Thoracic aorta (tissue), 2 donors: ENCODE results near the gene NAPG. TPM values are rescaled to one million over a fixed set of nuclear protein-coding genes. Genes with fewer than 3 reads are reported as not detected.

Experiments used
- ATAC-seq: fragments of 150-250 bp; one replicate; pipeline ENCODE4 v1.8.0; 2017; ENCODE audit warnings: low read depth; ENCODE audit not compliant: insufficient number of reproducible peaks, low FRiP score
- DNase-seq: peaks from one replicate; pipeline ENCODE4 v3.0.0-alpha.2; 2020; ENCODE audit warnings: low spot score
- H3K27ac ChIP-seq, 2 donors: fragments of 200-600 bp; sonication (generic); 1 replicate in 1 of 2; 2 replicates in 1 of 2; pipeline ENCODE4 v1.5.1; 2016; ENCODE audit warnings: mild to moderate bottlenecking in 2 of 2, moderate library complexity in 2 of 2
- H3K27me3 ChIP-seq: fragments of 200-600 bp; sonication (generic); replicated peaks from 2 replicates; pipeline ENCODE4 v1.6.0; 2016; ENCODE audit warnings: mild to moderate bottlenecking; ENCODE audit not compliant: insufficient read depth
- H3K36me3 ChIP-seq: fragments of 200-600 bp; sonication (generic); one replicate; pipeline ENCODE4 v1.5.1; 2016
- H3K4me1 ChIP-seq, 2 donors: fragments of 200-600 bp; sonication (generic); 1 replicate in 1 of 2; 2 replicates in 1 of 2; pipeline versions ENCODE4 v1.5.1 to v1.6.0; 2016; ENCODE audit warnings: low read depth in 2 of 2, mild to moderate bottlenecking in 1 of 2; ENCODE audit not compliant: control insufficient read depth in 1 of 2
- H3K4me3 ChIP-seq: fragments of 200-600 bp; sonication (generic); 2 replicates; pipeline ENCODE4 v1.5.1; 2016; ENCODE audit warnings: mild to moderate bottlenecking
- H3K9me3 ChIP-seq: fragments of 200-600 bp; sonication (generic); 2 replicates; pipeline ENCODE4 v1.5.1; 2016
- total RNA-seq, 2 donors: library from RNA; depleted of rRNA; stranded (reverse); fragments of >200 nt; gene quantifications; one replicate each; pipeline versions ENCODE4 v1.1.0 to v1.2.3, GENCODE V29; 2016
- TF ChIP-seq, protein P1 (sequence below): fragments of 200-600 bp; sonication (generic); IDR thresholded peaks from one replicate; pipeline ENCODE4 v1.5.1; 2019; ENCODE audit warnings: antibody characterized with exemption

Gene NAPG
- total RNA-seq, 2 donors from 2014 or later: 30.1 to 47.8 TPM

DNA sequence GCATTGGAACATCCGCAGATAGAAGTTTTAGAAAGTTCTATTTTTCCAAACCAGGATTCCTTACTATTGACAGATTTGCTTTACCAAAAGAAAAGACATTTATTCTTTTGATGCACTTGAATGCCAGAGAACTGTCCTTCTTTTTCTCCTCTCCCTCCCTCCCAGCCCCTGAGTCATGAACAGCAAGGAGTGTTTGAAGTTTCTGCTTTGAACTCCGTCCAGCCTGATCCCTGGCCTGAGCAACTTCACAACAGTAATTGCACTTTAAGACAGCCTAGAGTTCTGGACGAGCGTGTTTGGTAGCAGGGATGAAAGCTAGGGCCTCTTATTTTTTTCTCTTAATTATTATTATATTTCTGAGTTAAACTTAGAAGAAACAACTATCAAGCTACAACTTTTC is 37.8 kb upstream of the NAPG start:
- no peaks in the 10 kb centered on the region for H3K9me3 ChIP-seq
- DNase-seq (no peak), ATAC-seq (no peak)
- H3K27ac ChIP-seq: no peak overlapping the region
- no peak overlapping the region for H3K4me3 ChIP-seq
- H3K27me3 ChIP-seq: no peaks in the 10 kb centered on the region
- TF ChIP-seq, protein P1, sequence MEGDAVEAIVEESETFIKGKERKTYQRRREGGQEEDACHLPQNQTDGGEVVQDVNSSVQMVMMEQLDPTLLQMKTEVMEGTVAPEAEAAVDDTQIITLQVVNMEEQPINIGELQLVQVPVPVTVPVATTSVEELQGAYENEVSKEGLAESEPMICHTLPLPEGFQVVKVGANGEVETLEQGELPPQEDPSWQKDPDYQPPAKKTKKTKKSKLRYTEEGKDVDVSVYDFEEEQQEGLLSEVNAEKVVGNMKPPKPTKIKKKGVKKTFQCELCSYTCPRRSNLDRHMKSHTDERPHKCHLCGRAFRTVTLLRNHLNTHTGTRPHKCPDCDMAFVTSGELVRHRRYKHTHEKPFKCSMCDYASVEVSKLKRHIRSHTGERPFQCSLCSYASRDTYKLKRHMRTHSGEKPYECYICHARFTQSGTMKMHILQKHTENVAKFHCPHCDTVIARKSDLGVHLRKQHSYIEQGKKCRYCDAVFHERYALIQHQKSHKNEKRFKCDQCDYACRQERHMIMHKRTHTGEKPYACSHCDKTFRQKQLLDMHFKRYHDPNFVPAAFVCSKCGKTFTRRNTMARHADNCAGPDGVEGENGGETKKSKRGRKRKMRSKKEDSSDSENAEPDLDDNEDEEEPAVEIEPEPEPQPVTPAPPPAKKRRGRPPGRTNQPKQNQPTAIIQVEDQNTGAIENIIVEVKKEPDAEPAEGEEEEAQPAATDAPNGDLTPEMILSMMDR: no peak
- H3K36me3 ChIP-seq: peaks cover 34% of the 10 kb centered on the region
- H3K4me1 ChIP-seq: no peaks in the 10 kb centered on the region

DNA sequence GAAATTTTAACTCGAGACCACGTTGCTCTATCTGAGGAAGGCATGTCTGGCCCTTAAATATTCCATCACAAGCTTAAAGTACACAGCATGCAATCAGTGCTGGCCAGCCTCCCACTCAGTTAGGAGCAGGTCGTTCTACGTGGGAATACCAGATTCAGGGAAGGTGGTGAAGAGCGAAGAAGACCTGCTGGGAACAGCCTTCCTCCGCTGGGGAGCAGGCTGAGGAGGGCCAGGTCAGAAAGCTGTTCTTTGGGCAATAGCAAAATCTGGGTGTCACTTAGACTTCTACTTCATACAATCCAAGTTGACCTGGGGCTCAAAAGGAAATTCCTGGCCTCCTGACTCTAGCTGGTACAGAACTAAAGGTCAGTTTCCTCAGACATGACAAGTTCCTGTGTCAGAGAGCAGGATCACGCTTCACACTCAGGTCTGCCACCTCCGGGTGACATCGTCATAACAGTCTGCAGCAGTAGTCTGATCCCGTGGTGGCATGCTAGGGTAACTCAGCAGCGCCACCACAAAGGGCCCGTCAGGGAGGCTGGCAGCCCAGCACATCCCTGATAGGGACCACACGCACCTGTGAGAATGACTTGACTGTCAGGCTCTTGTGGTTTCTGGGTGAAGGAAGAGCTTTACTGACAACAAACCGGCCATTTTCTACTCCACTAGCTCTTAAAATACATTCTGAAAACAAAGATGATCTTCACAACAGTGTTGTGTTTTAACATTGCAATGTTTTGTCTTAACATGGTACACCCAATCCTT is 35.2 kb upstream of the NAPG start:
- Histone ChIP-seq H3K27me3 (no peaks in the 10 kb centered on the region), H3K36me3 (peaks cover 31% of the 10 kb centered on the region), H3K27ac (no peak overlapping the region), H3K9me3 (no peaks in the 10 kb centered on the region), H3K4me1 (no peaks in the 10 kb centered on the region), H3K4me3 (no peak overlapping the region)
- TF ChIP-seq, protein P1: no peak
- ATAC-seq (no peak), DNase-seq (no peak)

DNA sequence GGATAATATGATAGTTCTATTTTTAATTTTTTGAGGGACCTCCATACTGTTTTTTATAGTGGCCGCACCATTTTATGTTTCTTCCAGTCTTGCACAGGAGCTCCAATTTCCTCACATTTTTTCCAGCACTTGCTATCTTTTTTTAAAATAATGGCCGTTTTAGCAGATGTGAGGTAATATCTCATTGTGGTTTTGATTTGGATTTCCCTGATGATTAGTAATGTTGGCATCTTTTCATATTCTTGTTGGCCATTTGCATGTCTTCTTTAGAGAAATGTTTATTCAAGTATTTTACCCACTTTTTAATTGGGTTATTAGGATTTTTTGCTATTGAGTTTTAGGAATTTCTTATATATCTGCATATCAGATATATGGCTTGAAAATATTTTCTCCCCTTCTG is 29.9 kb upstream of the NAPG start:
- Histone ChIP-seq H3K27ac (no peak overlapping the region), H3K4me3 (no peak overlapping the region), H3K4me1 (no peaks in the 10 kb centered on the region), H3K27me3 (no peaks in the 10 kb centered on the region), H3K36me3 (no peaks in the 10 kb centered on the region), H3K9me3 (no peaks in the 10 kb centered on the region)
- TF ChIP-seq, protein P1: no peak
- no peak for ATAC-seq
- DNase-seq: no peak

DNA sequence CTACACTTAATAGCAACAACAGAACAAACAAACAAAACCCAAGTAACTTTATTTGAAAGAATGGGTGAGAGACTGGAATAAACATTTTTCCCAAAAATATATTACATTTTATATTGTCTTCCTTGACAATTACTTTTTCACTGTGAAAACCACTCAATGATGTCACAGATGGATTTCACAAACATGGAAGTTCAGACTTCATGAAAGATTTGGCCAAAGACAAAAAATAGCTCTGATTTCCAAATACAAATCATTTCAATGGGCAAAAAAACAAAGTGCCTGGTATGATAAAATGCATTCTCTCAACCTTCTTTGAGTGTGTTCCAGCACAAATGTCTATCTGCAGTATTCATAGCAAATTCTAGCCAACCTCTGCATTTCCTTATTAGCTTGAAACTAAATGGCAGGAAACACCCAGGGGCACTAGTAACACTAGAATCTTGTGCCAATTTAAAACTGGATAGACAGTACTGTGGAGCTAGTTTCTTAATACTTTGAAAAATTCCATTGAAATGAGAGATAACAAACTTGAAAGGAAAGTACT is 28.5 kb upstream of the NAPG start:
- Histone ChIP-seq H3K27me3 (no peaks in the 10 kb centered on the region), H3K4me1 (no peaks in the 10 kb centered on the region), H3K9me3 (no peaks in the 10 kb centered on the region), H3K27ac (no peak overlapping the region), H3K4me3 (no peak overlapping the region), H3K36me3 (no peaks in the 10 kb centered on the region)
- TF ChIP-seq, protein P1: no peak
- ATAC-seq (no peak), DNase-seq (no peak)

DNA sequence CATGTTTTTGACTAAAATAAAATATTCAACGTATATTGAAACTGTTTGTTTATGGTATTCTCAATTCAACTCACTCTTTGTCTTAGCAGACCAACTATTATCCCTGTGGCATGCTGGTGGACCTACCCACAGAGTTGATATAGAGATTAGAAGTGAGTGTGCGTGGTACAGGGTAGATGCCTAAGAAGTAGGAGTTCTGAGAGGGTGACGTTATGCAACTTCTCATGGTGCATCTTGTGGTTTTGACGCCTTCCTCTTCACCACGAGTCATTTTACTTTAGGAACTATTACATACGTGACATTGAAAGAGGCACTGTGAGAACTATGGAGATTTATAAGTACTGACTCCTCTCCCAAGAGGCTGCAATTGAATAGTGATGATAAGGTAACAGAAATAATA is 26.6 kb upstream of the NAPG start:
- Histone ChIP-seq H3K36me3 (no peaks in the 10 kb centered on the region), H3K27ac (no peak overlapping the region), H3K9me3 (no peaks in the 10 kb centered on the region), H3K4me1 (no peaks in the 10 kb centered on the region), H3K27me3 (no peaks in the 10 kb centered on the region), H3K4me3 (no peak overlapping the region)
- no peak for DNase-seq
- TF ChIP-seq, protein P1: no peak
- no peak for ATAC-seq
